Mucosa of descending colon (tissue), 3 donors: ENCODE data around the gene ST3GAL2. TPM values are rescaled to one million over a fixed set of nuclear protein-coding genes. Genes with fewer than 3 reads are reported as not detected.

Source experiments
- ATAC-seq: fragments of 200-7000 bp; cut with Tn5 transposase; one replicate; pipeline ENCODE4 v1.9.1; 2020; ENCODE audit warnings: mild to moderate bottlenecking, moderate library complexity
- DNase-seq, 3 donors: peaks; one replicate each; pipeline ENCODE4 v3.0.0-alpha.2; 2020
- H3K36me3 ChIP-seq: fragments of 200-600 bp; one replicate; pipeline ENCODE4 v1.8.0; 2021; ENCODE audit warnings: low read depth, mild to moderate bottlenecking
- H3K4me1 ChIP-seq: fragments of 200-600 bp; one replicate; pipeline ENCODE4 v1.8.0; 2021; ENCODE audit warnings: low read depth, mild to moderate bottlenecking
- H3K4me3 ChIP-seq: fragments of 200-600 bp; one replicate; pipeline ENCODE4 v1.8.0; 2021; ENCODE audit warnings: mild to moderate bottlenecking
- H3K9me3 ChIP-seq: fragments of 200-600 bp; one replicate; pipeline ENCODE4 v1.8.0; 2021; ENCODE audit warnings: mild to moderate bottlenecking
- intact Hi-C, 2 donors: fragments of 100-400 bp; cut with DNase I in 1 of 2; cut with micrococcal nuclease in 1 of 2; formaldehyde crosslinking; loops; one replicate each; pipeline versions ENCODE4 v1.11.0 to v1.11.1; 2022; cut with DNase I, micrococcal nuclease
- total RNA-seq, 3 donors: library from RNA; stranded (reverse); fragmentation: NEBNext Ultra II Directional in 2 of 3; extraction: Animal tissue kit (Norgen Biotek cat#: 25700) in 2 of 3; gene quantifications; one replicate each; pipeline versions ENCODE4 v1.2.1 to v1.2.4, GENCODE V29; 2021 to 2023
- TF ChIP-seq, protein P1 (sequence below): fragments of 200-600 bp; IDR thresholded peaks from one replicate; pipeline ENCODE4 v1.8.0; 2022; ENCODE audit warnings: antibody characterized with exemption, mild to moderate bottlenecking
- donor health status: DM: no; HTN: no; CAD: no; lungs with moderate emphysema.
- donor health status: DM: no; HTN: no; CAD: no.
- donor health status: DM: no; HTN: yes; CAD: no.

Gene ST3GAL2
- total RNA-seq, 3 donors from 2014 or later = 4.2 to 22.4 (median 9.5) TPM

DNA sequence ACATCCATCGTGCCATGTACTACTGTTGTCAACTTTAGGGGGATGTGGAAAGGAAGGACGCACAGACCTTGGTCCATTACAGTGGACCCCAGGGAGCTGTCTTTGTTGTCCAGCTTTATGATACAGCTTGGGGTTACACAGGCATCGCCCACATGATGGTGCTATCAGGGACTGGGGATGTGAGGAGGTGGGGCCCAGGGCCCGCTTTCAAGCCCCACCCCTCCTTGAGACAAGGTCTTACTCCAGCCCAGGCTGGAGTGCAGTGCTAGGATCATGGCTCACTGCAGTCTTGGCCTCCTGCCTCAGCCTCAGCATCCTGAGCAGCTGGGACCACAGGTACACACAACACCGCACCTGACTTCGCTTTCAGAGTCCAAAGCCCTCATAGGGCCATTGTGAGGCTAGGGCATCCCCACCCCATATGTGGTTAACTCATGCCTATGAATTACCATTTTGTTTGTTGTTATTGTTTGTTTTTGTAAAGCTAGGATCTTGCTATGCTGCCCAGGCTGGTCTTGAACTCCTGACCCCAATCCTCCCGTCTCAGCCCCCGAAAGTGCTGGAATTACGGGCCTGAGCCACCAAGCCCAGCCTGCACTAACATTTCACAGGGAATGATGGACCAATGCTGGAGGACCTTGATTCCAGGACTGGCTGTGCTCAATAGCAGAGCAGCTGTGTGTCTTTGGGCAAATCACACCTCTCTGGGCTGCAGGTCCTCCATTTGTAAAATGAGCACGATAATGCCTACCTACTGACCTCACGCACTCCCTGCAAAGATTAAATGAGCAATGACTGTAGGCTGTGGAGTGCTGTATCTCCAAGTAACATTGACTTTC, 17.2 kb downstream of the ST3GAL2 start:
- Histone ChIP-seq H3K9me3 (no peaks in the 10 kb centered on the region), H3K36me3 (no peaks in the 10 kb centered on the region), H3K4me1 (no peaks in the 10 kb centered on the region), H3K4me3 (no peak overlapping the region)
- TF ChIP-seq, protein P1, sequence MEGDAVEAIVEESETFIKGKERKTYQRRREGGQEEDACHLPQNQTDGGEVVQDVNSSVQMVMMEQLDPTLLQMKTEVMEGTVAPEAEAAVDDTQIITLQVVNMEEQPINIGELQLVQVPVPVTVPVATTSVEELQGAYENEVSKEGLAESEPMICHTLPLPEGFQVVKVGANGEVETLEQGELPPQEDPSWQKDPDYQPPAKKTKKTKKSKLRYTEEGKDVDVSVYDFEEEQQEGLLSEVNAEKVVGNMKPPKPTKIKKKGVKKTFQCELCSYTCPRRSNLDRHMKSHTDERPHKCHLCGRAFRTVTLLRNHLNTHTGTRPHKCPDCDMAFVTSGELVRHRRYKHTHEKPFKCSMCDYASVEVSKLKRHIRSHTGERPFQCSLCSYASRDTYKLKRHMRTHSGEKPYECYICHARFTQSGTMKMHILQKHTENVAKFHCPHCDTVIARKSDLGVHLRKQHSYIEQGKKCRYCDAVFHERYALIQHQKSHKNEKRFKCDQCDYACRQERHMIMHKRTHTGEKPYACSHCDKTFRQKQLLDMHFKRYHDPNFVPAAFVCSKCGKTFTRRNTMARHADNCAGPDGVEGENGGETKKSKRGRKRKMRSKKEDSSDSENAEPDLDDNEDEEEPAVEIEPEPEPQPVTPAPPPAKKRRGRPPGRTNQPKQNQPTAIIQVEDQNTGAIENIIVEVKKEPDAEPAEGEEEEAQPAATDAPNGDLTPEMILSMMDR = no peak
- intact Hi-C loops = no loop called here
- ATAC-seq = no peak
- DNase-seq = no peak

DNA sequence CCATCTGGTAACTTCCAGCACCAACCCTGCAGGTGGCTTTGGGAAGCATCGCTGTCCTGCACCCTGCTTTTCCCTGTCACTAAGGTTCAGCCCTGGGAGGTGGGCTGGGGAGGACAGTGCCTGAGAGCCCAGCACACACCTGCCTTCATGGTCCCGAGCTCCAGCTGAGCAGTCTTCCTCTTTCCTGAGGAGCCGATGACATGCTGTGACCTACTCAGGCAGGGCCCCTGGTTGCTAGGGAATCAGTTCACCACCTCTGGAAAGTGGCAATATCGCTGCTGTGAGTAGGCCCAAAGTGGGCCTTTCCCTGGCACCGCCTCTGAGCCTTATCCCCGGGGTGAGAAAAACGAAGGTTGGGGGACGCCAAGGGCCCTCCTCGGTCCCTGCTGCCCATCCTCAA, 17.9 kb downstream of the ST3GAL2 start:
- no peak overlapping the region for H3K4me3 ChIP-seq
- no peaks in the 10 kb centered on the region for H3K36me3 ChIP-seq
- H3K4me1 ChIP-seq = no peaks in the 10 kb centered on the region
- TF ChIP-seq, protein P1 = no peak
- ATAC-seq (no peak), DNase-seq (no peak)
- intact Hi-C loops = no loop called here
- no peaks in the 10 kb centered on the region for H3K9me3 ChIP-seq

DNA sequence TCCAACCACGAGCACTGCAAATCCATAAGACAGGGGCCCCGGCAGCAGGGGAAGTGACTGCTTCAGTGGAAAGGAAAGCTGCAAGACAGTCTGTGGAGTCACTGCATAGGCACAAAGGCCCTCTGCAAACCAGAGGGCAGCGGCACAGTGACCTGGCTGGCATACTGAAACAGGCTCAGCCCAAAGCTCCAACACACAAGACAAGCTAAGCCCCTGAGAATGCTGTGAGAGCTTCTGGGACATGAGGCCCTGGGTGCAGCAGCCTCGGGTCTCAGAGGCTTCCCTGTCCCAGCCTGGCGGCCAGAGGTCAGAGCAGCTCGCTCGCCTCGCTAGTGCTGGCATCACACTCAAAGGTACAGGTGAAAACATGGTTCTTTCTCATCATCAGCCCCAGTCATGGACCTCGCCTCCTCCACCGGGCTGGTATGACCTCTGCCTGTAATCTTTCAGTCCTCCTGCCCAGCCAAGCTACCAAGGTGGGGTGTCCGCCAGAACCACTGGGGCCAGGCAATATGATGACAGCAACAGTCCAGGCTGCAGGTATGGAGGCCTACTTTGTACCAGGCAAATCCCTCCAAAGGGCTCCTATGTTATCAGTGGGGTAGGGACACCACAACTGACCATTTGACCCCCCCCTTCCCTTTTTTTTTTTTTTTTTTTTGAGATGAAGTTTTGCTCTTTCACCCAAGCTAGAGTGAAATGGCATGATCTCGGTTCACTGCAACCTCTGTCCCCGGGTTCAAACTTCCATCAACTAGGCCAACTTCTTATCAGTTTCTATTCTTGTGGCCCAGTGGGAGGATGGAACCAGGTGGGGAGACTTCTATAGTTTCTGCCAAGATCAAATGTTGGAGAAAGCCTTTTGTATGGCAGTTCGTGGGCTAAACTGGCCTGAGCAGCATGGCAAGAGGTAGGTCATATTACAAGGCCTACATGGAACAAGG, 19.2 kb downstream of the ST3GAL2 start:
- H3K4me3 ChIP-seq = no peak overlapping the region
- intact Hi-C loops = no loop called here

DNA sequence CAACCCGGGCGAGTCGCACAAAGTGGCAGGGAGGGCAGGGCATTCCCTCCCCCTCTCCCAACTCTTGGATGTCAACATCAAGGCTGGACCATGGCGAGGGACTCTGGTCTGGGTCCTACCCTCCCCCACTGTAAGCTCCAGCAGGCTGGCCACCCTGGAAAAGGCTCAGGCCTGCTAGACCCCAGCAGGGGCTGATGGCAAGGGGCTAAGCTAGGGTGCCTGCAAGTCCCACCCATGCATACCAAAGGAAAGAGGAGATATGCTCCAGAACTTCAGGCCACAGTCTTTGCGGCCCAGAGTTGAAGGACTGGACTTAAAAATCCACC, 19.9 kb downstream of the ST3GAL2 start:
- no peak for ATAC-seq
- H3K9me3 ChIP-seq = no peaks in the 10 kb centered on the region
- no peaks in the 10 kb centered on the region for H3K4me1 ChIP-seq
- no peaks in the 10 kb centered on the region for H3K36me3 ChIP-seq
- no peak for DNase-seq
- TF ChIP-seq, protein P1 = no peak
- intact Hi-C loops = no loop called here
- H3K4me3 ChIP-seq = no peak overlapping the region

More for the DNA sequence above, 19.2 kb downstream of the ST3GAL2 start:
- no peak for DNase-seq
- Histone ChIP-seq H3K4me1 (no peaks in the 10 kb centered on the region), H3K36me3 (no peaks in the 10 kb centered on the region), H3K9me3 (no peaks in the 10 kb centered on the region)
- TF ChIP-seq, protein P1 = no peak
- ATAC-seq = no peak

DNA sequence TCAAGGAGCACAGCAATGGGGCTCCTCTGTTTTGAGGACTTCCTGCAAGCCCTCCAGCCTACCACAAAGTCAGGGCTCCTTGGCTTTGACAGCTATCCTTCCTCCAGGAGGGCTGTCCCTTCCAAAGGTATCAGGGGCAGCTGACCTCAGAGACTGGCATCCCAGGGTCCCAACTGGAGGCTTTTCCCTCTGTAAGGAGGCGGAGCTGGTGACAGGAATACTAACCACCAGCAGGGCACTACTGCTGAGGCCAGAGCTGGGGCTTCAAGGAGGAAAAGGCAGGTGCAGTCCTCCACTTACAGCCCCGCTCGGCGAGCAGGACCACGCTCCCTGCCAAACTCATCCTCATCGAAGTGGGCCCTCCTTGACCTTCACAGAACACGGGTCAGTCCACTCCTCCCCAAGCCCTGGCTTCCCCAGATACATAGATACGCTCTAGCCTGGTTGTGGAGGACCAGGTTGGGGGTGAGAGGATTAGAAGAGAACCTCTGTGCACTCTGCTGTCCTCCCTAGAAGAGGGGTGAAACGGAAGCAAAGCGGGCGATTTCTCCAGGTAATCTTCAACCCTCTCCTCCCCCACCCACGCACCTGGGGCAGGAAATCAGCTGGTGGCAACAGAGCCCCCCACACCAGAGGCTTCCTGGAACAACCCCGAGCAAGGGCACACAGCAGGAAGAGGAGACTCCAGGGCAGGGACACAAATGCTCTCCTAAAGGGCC, 20.5 kb downstream of the ST3GAL2 start:
- DNase-seq (no peak), ATAC-seq (no peak)
- intact Hi-C loops = no loop called here
- Histone ChIP-seq H3K36me3 (no peaks in the 10 kb centered on the region), H3K4me3 (no peak overlapping the region), H3K4me1 (no peaks in the 10 kb centered on the region), H3K9me3 (no peaks in the 10 kb centered on the region)
- TF ChIP-seq, protein P1 = no peak
